Smooth muscle cell of the brain vasculature (primary cell): ENCODE results near the gene SFTPB.
A peak's percentile ranks its signal among the peaks of the same experiment; 100 is the strongest.

ENCODE experiments used
- DNase-seq: peaks from one replicate; pipeline ENCODE4 v3.0.0-alpha.2; 2012; ENCODE audit warnings: low read depth, low spot score

SFTPB gene

GRCh38 chr2:85702800-85703199 is 34.8 kb upstream of the SFTPB start:
- DNase-seq: no peak

- DNase-seq: no peak
Measured at GRCh38 chr2:85702172-85702571, 34.2 kb upstream of the SFTPB start.

- DNase-seq: no peak
Measured at GRCh38 chr2:85699325-85699724, 31.3 kb upstream of the SFTPB start.

GRCh38 chr2:85698880-85699254 is 30.9 kb upstream of the SFTPB start:
- DNase-seq: no peak

- DNase-seq: no peak
Measured at GRCh38 chr2:85698184-85698879, 30.3 kb upstream of the SFTPB start.

GRCh38 chr2:85697716-85698115 is 29.7 kb upstream of the SFTPB start:
- DNase-seq: no peak

GRCh38 chr2:85697096-85697495 is 29.1 kb upstream of the SFTPB start:
- DNase-seq: no peak

- DNase-seq: no peak
Measured at GRCh38 chr2:85695691-85696668, 28.0 kb upstream of the SFTPB start.

GRCh38 chr2:85695121-85695520 is 27.1 kb upstream of the SFTPB start:
- no peak for DNase-seq

GRCh38 chr2:85694052-85695025 is 26.3 kb upstream of the SFTPB start, which contains the start of gene GNLY:
GNLY (plus strand) TSS chr2:85694358; CDS start chr2:85694419, 61 bp downstream.
- DNase-seq: no peak

GRCh38 chr2:85692039-85692645 is 24.1 kb upstream of the SFTPB start:
- DNase-seq: no peak

GRCh38 chr2:85690932-85691331 is 22.9 kb upstream of the SFTPB start:
- no peak for DNase-seq

- no peak for DNase-seq
Measured at GRCh38 chr2:85684806-85685205, 16.8 kb upstream of the SFTPB start.

- no peak for DNase-seq
Measured at GRCh38 chr2:85684380-85684779, 16.4 kb upstream of the SFTPB start.

- no peak for DNase-seq
Measured at GRCh38 chr2:85682378-85682777, 14.4 kb upstream of the SFTPB start.

GRCh38 chr2:85681776-85682175 is 13.8 kb upstream of the SFTPB start:
- DNase-seq: no peak

- no peak for DNase-seq
Measured at GRCh38 chr2:85681372-85681763, 13.4 kb upstream of the SFTPB start.

- no peak for DNase-seq
Measured at GRCh38 chr2:85680707-85681371, 12.8 kb upstream of the SFTPB start.

- peak; percentile 49 for DNase-seq
Measured at GRCh38 chr2:85678794-85679672, 11.0 kb upstream of the SFTPB start.

- no peak for DNase-seq
Measured at GRCh38 chr2:85678377-85678776, 10.4 kb upstream of the SFTPB start.
